ENCODE measurements around the gene CARM1.
"Not testable (repeated sequence)": the region's sequence is repeated elsewhere in the genome, so short reads cannot be mapped to it uniquely, and the experiment has no call there.

CARM1 gene

DNA sequence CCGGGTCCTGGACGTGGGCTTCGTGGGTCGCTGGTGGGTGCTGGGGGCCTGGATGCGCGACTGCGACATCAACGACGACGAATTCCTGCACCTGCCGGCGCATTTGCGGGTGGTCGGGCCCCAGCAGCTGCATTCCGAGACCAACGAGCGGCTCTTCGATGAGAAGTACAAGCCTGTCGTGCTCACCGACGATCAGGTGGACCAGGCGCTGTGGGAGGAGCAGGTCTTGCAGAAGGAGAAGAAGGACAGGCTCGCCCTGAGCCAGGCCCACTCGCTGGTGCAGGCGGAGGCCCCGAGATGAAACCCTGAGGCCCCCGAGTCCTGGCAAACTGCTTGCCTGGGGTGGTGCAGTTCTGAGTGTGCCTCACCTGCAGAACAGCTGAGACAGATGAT lies 58.0 kb downstream of the CARM1 start:
- Histone ChIP-seq H3K9me3 (ENCODE audit: control insufficient read depth in 1 of 2, low read length in 2 of 2) (no peaks in the 10 kb centered on the region), H3K27ac (ENCODE audit: low read depth, low read length) (no peak overlapping the region), H3K4me1 (ENCODE audit: control insufficient read depth in 1 of 2, insufficient read depth in 2 of 2, low read length in 2 of 2) (peaks cover 15 to 25% of the 10 kb centered on the region in 2 donors), H3K27me3 (ENCODE audit: control insufficient read depth in 1 of 2, insufficient read depth in 2 of 2, low read length in 2 of 2) (no peaks in the 10 kb centered on the region), H3K4me3 (ENCODE audit: low read depth in 1 of 2, low read length in 2 of 2) (peak overlapping the region; percentile 89), H3K36me3 (ENCODE audit: control insufficient read depth in 1 of 2, insufficient read depth in 2 of 2, low read length in 2 of 2) (peaks cover 3 to 13% of the 10 kb centered on the region in 2 donors), H3K9ac (ENCODE audit: low read depth in 1 of 2, low read length in 2 of 2) (peak overlapping the region; percentile 67 to 72)

DNA sequence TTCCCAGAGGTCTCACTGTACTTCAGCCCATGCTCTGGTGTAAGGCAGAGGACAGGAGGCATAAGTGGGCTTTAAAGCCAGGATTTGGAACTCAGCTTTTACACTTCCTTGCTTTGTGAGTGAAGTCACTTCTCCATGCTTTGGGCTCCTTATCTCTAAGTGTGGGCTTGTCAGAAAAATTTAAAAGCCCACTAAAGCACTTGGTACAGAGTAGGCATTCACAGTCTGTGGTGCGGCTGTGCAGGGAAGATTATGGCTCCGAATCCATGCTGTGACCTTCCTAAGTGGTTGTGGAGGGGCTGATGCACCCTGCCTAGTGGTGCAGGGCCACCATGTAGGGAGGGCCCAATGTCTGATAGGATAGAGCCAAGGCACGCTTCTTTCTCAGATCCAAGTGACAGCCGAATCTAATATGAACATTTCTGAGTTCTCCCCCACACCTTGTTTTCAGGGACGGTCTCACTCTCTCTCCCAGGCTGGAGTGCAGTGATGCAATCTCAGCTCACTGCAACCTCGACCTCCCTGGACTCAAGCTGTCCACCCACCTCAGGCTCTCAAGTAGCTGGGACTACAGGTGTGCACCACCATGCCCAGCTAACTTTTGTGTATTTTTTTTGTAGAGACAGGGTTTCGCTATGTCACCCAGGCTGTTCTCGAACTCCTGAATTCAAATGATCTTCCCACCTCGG lies 64.2 kb downstream of the CARM1 start:
- H3K9me3 ChIP-seq (ENCODE audit: control insufficient read depth in 1 of 2, low read length in 2 of 2): no peaks in the 10 kb centered on the region
- peaks cover 0 to 11% of the 10 kb centered on the region in 2 donors for H3K4me1 ChIP-seq (ENCODE audit: control insufficient read depth in 1 of 2, insufficient read depth in 2 of 2, low read length in 2 of 2)
- H3K4me3 ChIP-seq (ENCODE audit: low read depth in 1 of 2, low read length in 2 of 2): no peak overlapping the region
- peaks cover 0 to 4% of the 10 kb centered on the region in 2 donors for H3K36me3 ChIP-seq (ENCODE audit: control insufficient read depth in 1 of 2, insufficient read depth in 2 of 2, low read length in 2 of 2)
- no peak overlapping the region for H3K9ac ChIP-seq (ENCODE audit: low read depth in 1 of 2, low read length in 2 of 2)
- H3K27ac ChIP-seq (ENCODE audit: low read depth, low read length): no peak overlapping the region
- no peaks in the 10 kb centered on the region for H3K27me3 ChIP-seq (ENCODE audit: control insufficient read depth in 1 of 2, insufficient read depth in 2 of 2, low read length in 2 of 2)

DNA sequence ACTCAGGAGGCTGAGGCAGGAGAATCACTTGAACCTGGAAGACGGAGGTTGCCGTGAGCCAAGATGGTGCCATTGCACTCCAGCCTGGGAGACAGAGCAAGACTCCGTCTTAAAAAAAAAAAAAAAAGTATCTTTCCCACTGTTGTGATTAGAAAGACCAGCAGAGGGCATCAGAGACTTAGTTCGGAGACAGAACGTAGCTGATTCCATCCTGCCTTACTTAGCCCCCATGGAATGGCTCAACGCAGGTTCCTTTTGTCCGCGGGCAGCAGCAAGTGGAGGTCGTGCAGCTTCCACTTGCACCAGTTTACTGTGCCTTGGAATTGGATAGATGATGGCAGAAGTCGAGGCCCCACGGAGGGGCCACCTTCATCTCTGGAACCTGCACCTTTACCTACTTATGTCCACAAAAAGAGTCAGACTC lies 65.3 kb downstream of the CARM1 start:
- Histone ChIP-seq H3K9ac (ENCODE audit: low read depth in 1 of 2, low read length in 2 of 2) (peak overlapping the region in 1 of 2 donors; percentile 54), H3K36me3 (ENCODE audit: control insufficient read depth in 1 of 2, insufficient read depth in 2 of 2, low read length in 2 of 2) (peaks cover 0 to 4% of the 10 kb centered on the region in 2 donors), H3K27me3 (ENCODE audit: control insufficient read depth in 1 of 2, insufficient read depth in 2 of 2, low read length in 2 of 2) (no peaks in the 10 kb centered on the region), H3K4me3 (ENCODE audit: low read depth in 1 of 2, low read length in 2 of 2) (peak overlapping the region; percentile 13 to 21), H3K4me1 (ENCODE audit: control insufficient read depth in 1 of 2, insufficient read depth in 2 of 2, low read length in 2 of 2) (peaks cover 0 to 11% of the 10 kb centered on the region in 2 donors), H3K9me3 (ENCODE audit: control insufficient read depth in 1 of 2, low read length in 2 of 2) (no peaks in the 10 kb centered on the region), H3K27ac (ENCODE audit: low read depth, low read length) (no peak overlapping the region)

DNA sequence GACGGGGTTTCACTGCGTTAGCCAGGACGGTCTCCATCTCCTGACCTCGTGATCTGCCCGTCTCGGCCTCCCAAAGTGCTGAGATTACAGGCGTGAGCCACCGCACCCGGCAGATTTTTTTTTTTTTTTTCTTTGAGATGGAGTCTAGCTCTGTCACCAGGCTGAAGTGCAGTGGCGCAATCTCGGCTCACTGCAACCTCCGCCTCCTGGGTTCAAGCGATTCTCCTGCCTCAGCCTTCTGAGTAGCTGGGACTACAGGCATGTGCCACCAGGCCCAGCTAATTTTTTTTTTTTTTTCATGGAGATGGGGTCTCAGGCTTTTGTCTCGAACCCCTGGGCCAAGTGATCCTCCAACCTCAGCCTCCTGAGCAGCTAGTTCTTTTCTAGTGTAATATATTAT lies 70.3 kb downstream of the CARM1 start:
- H3K4me3 ChIP-seq (ENCODE audit: low read depth in 1 of 2, low read length in 2 of 2); H3K27me3 ChIP-seq (ENCODE audit: control insufficient read depth in 1 of 2, insufficient read depth in 2 of 2, low read length in 2 of 2); H3K36me3 ChIP-seq (ENCODE audit: control insufficient read depth in 1 of 2, insufficient read depth in 2 of 2, low read length in 2 of 2); H3K27ac ChIP-seq (ENCODE audit: low read depth, low read length); H3K9me3 ChIP-seq (ENCODE audit: control insufficient read depth in 1 of 2, low read length in 2 of 2): not testable (repeated sequence)
- H3K9ac ChIP-seq (ENCODE audit: low read depth in 1 of 2, low read length in 2 of 2): peak overlapping the region in 1 of 2 donors; percentile 11
- peaks cover 0 to 16% of the 10 kb centered on the region in 2 donors for H3K4me1 ChIP-seq (ENCODE audit: control insufficient read depth in 1 of 2, insufficient read depth in 2 of 2, low read length in 2 of 2)

DNA sequence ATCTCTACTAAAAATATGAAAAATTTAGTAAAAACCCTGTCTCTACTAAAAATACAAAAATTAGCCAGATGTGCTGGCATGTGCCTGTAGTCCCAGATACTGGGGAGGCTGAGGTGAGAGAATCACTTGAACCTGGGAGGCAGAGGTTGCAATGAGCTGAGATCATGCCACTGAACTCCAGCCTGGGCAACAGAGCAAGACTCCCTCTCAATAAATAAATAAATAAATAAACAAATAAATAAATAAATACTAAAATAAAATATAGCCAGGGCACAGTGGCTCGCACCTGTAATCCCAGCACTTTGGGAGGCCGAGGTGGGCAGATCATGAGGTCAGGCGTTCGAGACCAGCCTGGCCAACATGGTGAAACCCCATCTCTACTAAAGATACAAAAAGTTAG lies 72.1 kb downstream of the CARM1 start:
- peaks cover 0 to 14% of the 10 kb centered on the region in 2 donors for H3K4me1 ChIP-seq (ENCODE audit: control insufficient read depth in 1 of 2, insufficient read depth in 2 of 2, low read length in 2 of 2)
- H3K27me3 ChIP-seq (ENCODE audit: control insufficient read depth in 1 of 2, insufficient read depth in 2 of 2, low read length in 2 of 2); H3K9me3 ChIP-seq (ENCODE audit: control insufficient read depth in 1 of 2, low read length in 2 of 2); H3K4me3 ChIP-seq (ENCODE audit: low read depth in 1 of 2, low read length in 2 of 2); H3K27ac ChIP-seq (ENCODE audit: low read depth, low read length); H3K36me3 ChIP-seq (ENCODE audit: control insufficient read depth in 1 of 2, insufficient read depth in 2 of 2, low read length in 2 of 2); H3K9ac ChIP-seq (ENCODE audit: low read depth in 1 of 2, low read length in 2 of 2): not testable (repeated sequence)

DNA sequence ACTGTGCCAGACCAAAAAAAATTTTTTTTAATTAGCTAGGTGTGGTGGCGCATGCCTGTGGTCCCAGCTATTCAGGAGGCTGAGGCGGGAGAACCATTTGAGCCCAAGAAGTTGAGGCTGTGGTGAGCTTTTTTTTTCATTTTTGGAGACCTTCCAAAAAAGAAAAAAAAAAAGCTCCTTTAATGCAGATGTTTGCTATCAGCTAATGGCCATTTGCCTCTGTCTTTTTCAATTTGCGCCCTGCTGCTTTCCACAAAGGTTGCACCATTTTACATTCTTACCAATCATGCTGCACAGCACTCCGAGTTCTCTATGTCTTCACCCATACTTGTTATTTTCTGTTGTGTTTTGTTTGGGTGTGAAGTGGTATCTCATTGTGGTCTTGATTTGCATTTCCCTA lies 73.9 kb downstream of the CARM1 start:
- Histone ChIP-seq H3K9me3 (ENCODE audit: control insufficient read depth in 1 of 2, low read length in 2 of 2) (no peaks in the 10 kb centered on the region), H3K27ac (ENCODE audit: low read depth, low read length) (no peak overlapping the region), H3K4me3 (ENCODE audit: low read depth in 1 of 2, low read length in 2 of 2) (no peak overlapping the region), H3K27me3 (ENCODE audit: control insufficient read depth in 1 of 2, insufficient read depth in 2 of 2, low read length in 2 of 2) (no peaks in the 10 kb centered on the region), H3K36me3 (ENCODE audit: control insufficient read depth in 1 of 2, insufficient read depth in 2 of 2, low read length in 2 of 2) (no peaks in the 10 kb centered on the region), H3K4me1 (ENCODE audit: control insufficient read depth in 1 of 2, insufficient read depth in 2 of 2, low read length in 2 of 2) (peaks cover 0 to 6% of the 10 kb centered on the region in 2 donors), H3K9ac (ENCODE audit: low read depth in 1 of 2, low read length in 2 of 2) (no peak overlapping the region)

DNA sequence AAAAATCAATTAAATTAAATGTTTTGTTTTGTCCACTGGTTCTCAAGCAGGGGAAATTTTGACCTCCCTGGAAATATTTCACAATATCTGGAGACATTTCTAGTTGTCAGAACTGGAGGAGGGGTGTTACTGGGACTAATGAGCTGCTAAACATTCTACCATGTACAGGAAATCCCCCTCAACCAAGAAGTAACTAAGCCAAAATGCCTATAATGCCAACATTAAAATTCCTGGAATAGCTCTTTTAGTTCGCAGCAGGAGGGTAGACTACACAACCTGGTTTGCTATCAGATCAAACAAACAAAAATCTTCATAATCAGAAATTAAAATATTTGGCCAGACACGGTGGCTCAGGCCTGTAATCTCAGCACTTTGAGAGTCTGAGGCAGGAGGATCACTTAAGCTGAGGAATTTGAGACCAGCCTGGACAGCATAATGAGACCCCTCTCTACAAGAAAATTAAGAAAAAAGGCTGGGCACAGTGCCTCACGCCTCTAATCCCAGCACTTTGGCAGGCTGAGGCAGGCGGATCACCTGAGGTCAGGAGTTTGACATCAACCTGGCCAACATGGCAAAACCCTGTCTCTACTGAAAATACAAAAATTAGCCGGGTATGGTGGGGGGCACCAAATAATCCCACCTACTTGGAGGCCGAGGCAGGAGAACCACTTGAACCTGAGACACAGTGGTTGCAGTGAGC lies 75.8 kb downstream of the CARM1 start:
- no peaks in the 10 kb centered on the region for H3K9me3 ChIP-seq (ENCODE audit: control insufficient read depth in 1 of 2, low read length in 2 of 2)
- no peak overlapping the region for H3K27ac ChIP-seq (ENCODE audit: low read depth, low read length)
- H3K27me3 ChIP-seq (ENCODE audit: control insufficient read depth in 1 of 2, insufficient read depth in 2 of 2, low read length in 2 of 2): no peaks in the 10 kb centered on the region
- no peak overlapping the region for H3K9ac ChIP-seq (ENCODE audit: low read depth in 1 of 2, low read length in 2 of 2)
- H3K4me3 ChIP-seq (ENCODE audit: low read depth in 1 of 2, low read length in 2 of 2): no peak overlapping the region
- H3K4me1 ChIP-seq (ENCODE audit: control insufficient read depth in 1 of 2, insufficient read depth in 2 of 2, low read length in 2 of 2): peaks cover 0 to 2% of the 10 kb centered on the region in 2 donors
- H3K36me3 ChIP-seq (ENCODE audit: control insufficient read depth in 1 of 2, insufficient read depth in 2 of 2, low read length in 2 of 2): no peaks in the 10 kb centered on the region

DNA sequence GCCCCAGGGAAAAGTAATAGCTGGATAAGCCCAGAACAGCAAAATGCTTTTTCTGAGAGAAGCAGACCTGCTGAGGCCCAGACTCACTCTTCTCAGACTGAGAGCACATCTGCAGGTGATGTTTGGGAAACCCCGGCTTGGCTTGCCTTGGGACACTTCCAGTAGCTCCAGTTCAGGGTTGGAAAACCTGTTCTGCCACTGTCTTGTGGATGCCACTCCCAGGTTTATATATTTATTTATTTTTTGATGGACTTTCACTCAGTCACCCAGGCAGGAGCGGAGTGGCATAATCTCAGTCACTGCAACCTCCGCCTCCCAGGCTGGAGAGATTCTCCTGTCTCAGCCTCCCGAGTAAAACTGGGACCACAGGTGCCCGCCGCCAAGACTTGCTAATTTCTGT lies 81.5 kb downstream of the CARM1 start:
- no peaks in the 10 kb centered on the region for H3K9me3 ChIP-seq (ENCODE audit: control insufficient read depth in 1 of 2, low read length in 2 of 2)
- H3K9ac ChIP-seq (ENCODE audit: low read depth in 1 of 2, low read length in 2 of 2): no peak overlapping the region
- H3K27me3 ChIP-seq (ENCODE audit: control insufficient read depth in 1 of 2, insufficient read depth in 2 of 2, low read length in 2 of 2): no peaks in the 10 kb centered on the region
- no peak overlapping the region for H3K27ac ChIP-seq (ENCODE audit: low read depth, low read length)
- H3K4me1 ChIP-seq (ENCODE audit: control insufficient read depth in 1 of 2, insufficient read depth in 2 of 2, low read length in 2 of 2): peaks cover 0 to 10% of the 10 kb centered on the region in 2 donors
- no peaks in the 10 kb centered on the region for H3K36me3 ChIP-seq (ENCODE audit: control insufficient read depth in 1 of 2, insufficient read depth in 2 of 2, low read length in 2 of 2)
- H3K4me3 ChIP-seq (ENCODE audit: low read depth in 1 of 2, low read length in 2 of 2): no peak overlapping the region

DNA sequence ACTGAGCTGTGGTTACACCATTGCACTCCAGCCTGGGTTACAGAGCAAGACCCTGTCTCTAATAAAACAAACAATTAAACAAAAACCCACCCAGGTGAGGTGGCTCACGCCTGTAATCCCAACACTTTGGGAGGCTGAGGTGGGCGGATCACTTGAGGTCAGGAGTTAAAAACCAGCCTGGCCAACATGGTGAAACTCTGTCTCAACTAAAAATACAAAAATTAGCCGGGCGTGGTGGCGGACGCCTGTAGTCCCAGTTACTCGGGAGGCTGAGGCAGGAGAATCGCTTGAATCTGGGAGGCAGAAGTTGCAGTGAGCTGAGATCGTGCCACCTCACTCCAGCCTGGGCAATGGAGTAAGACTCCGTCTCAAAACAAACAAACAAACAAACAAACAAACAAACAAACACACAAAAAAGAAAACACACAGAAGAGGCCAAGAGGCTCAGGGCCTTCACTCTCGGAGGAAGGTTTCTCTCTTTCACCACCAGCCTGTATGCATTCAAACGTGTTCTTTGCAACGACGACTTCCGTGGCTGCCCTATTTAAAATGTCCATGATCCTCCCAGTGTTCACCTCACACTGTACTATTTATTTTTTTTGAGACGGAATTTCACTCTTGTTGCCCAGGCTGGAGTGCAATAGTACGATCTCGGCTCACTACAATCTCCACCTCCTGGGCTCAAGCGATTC lies 88.1 kb downstream of the CARM1 start:
- H3K36me3 ChIP-seq (ENCODE audit: control insufficient read depth in 1 of 2, insufficient read depth in 2 of 2, low read length in 2 of 2); H3K9me3 ChIP-seq (ENCODE audit: control insufficient read depth in 1 of 2, low read length in 2 of 2); H3K27ac ChIP-seq (ENCODE audit: low read depth, low read length); H3K27me3 ChIP-seq (ENCODE audit: control insufficient read depth in 1 of 2, insufficient read depth in 2 of 2, low read length in 2 of 2): not testable (repeated sequence)
- Histone ChIP-seq H3K9ac (ENCODE audit: low read depth in 1 of 2, low read length in 2 of 2) (peak overlapping the region; percentile 89 to 90), H3K4me1 (ENCODE audit: control insufficient read depth in 1 of 2, insufficient read depth in 2 of 2, low read length in 2 of 2) (peaks cover 23 to 30% of the 10 kb centered on the region in 2 donors), H3K4me3 (ENCODE audit: low read depth in 1 of 2, low read length in 2 of 2) (peak overlapping the region in 1 of 2 donors; percentile 65)

Measured in duodenal mucosa (tissue), 2 donors.